GM18858 (cell line): ENCODE results near the gene DEGS2.

ENCODE experiments used
- ATAC-seq: cut with Tn5 transposase; IDR thresholded peaks from one replicate; pipeline ENCODE4 v1.9.1; 2021; ENCODE audit not compliant: unreplicated experiment

DEGS2 gene

DNA sequence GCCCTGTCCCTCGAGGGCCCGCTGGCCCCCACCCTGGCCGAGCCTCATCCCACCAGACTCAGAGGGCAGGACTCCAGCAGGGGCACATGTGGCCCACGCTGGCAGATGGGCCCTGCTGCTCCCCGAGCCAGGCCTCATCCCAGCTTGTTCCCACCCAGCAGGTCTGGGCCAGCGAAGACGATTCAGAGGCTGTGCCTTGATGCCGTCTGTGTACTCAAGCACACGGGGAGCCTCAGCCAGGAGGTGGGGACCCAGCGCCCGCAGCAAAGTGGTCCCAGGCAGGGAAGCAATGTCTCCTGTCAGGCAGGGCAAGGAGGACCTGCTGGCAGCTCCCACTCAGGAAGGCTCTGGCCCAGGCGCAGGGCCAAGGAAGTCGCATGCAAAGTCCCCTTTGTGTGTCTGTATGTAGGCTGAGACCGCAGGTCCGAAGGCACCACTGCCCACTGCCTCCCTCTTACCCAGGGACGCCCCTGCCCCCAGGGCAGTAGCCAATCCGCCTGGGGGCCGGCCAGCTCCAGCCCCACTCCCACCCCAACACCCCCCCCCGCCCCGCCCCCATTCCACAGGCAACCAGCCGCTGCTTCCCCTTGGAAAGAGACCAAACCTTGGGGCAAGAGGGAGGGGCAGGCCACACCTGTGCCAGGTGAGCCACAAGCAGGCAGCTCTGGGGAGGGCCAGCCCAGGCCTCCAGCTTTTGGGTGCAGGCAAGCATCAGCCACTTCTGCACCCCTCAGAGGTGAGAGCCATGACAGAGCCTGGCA lies 9.4 kb downstream of the DEGS2 start:
- no peak for ATAC-seq

DNA sequence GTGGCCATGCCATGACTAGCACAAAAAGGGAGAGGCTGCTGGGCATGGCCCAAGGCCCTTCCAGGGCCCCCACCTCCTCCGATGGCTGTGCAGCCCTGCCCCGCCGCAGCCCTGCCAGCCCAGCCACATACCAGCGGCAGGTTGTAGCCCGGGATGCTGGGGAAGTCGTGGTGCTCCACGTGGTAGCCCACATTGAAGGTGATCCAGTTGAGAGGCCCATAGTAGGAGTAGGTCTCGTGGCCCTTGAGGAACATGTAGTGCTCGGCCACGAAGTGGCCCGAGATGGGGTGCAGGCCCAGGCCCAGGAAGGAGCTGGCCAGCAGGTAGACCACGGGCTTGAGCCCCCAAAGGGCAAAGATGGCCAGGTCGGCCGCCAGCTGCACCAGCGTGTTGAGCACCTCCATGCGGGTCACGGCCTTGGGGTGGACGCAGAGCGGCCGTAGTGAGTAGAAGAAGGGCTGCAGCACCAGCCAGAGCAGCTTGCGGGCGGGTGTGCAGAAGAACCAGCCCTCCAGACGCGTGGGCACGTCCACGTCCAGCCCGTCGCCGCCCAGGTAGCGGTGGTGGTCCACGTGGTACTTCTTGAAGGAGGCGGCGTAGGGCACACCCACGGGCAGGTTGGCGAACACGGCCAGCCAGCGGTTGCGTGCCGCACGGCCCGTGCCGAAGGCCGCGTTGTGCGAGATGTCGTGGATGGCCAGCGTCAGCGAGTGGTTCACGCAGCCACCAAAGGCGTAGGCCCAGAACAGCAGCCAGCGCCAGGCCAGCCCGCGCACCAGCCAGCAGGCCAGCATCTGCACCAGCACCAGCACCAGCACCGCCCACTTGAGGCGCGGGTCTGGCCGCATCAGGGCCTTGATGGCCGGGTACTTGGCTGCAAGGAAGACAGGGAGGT lies 10.4 kb downstream of the DEGS2 start:
- ATAC-seq = no peak

DNA sequence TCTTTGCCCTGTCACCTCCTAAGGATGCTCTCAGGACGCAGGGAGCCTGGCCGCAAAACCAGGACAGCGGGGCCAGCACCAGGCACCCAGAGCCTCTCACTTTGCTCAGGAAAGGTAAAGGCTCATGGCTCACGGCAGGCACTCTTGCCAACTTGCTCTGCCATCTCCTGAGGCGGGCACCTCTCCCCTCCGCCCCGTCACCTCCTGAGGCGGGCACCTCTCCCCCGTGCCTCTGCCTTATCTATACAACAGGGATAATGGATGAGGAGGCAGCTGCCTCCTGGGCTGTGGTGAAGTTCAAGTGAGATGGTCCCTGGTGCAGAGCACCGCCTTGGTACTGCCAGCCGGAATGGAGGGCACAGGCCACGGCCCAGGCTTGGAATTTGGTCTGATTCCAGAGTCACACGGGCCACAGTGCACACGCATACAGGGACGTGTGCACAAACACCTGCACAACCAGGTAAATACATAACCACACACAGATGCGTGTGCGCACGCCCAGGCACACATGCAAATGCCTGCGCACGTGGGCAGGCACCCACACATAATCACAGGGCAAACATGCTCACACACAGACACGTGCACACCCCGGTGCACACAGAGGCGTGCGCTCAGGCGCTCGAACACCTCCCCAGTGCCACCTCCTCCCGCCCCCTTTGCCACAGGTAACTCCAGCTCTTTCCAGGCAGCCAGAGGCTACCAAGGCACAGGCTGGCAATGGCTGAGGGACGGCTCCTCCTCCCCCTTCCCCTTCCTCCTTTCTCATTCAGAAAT lies 11.6 kb downstream of the DEGS2 start:
- ATAC-seq = no peak

DNA sequence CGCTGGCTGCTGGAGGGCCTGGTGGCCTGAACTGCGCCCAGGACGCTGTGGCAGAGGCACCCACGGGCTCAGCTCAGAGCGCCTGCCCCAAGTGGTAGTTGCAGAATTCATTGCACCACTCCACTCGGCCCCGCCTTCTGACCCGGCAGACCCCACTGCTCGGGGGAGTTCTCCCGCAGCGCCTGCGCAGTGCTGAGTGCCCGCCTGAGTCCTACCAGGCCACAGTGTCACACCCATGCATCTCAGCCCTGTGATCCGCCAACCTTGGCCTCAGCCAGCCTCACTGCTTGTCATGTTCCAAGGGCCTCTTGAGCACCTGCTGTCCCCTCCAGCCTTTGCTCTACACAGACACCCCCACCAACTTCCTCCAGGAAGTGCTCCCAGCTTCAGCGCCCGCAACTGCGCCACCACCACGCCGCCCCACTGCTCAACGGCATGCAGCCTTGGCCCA lies 12.2 kb downstream of the DEGS2 start:
- no peak for ATAC-seq

DNA sequence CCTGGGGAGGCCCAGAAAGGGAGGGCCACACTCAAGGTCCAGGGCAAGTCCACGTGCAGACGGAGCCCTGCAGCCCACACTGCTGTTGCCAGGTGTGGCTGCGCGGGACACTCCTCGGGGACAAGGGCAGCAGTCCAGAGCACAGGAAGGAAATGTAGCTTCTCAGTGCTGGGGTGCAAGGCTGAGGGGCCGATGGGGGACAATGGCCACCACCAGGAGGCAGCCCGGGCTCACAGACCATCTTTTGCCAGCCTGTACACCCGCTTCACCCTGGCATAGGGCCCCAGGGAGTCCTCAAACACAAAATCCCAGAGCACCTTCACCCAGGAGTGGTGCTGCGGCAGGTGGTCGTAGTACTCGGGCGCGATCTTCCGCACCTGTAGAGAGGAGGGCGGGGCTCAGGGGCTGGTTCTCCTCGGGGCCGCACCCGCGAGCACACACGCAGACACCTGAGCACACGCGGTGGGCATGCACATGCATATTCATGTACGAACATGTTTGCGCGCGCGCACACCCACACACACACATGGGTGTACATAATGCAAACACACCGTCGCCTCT lies 12.8 kb downstream of the DEGS2 start:
- no peak for ATAC-seq

DNA sequence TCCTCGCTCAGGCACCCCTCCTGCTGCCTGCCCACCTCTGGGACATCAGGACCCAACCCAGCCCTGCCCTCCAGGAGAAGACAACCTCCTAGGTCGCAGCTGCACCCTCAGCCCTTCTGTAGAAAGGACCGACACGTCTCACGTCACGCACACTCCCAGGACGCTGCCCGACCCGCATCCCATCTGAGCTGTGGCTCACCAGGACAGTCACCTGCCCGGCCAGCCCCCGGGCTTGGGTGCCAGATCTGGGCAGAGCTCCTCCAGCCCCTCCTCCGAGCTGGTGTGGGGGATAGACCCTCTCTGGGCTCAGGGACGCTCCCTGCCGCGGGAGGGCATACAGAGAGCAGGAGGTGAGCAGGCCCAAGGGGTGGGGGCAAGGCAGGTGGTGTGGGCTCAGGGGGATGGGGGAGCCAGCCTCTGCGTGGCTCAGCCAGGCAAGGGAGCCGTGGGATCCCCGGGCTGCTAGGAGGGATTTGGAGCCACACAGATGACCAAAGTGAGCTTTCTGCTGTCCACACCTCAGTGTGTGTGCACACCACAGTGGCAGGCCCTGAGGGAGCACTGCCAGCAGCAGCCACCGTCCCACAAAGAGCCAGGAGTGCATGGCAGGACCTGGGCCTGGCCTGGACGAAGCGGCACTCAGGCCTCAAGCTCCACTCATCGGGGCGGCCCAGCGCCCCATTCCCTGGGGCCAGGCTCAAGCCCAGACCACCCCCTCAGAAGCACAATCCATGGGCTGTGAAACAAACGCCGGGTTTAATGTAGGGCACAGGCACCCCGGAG lies 13.6 kb downstream of the DEGS2 start:
- ATAC-seq = no peak

DNA sequence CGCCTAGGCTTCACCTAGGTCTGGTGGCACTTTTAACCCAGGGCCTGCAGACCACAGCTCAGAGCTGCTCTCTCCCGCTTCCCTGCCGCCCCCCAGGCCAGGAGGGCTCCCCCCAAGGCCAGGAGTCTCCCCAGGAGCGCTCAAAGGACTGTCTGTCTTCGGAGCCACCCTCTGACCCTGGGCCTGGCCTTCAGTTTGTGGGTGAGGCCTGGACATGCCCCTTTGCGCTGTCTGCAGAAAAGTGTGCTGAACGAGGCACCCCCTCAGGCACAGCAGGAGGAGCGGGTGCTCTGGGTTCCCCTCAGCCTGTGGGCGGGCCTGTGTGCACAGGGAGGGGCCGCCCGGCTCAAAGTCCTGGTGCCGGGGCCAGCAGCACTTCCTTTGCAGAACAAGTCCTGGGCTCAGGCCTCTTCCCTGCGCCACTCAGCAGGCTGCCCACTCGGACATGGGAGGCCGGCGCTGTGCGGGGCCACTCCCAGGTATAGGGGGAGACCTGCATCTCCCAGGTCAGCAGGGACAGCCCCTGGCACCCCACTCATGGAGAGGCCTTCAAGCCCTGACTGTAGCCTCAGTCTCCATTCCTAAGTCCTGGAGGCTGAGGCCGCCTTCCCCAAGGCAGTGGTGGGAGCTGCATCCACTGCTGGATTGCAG lies 14.3 kb downstream of the DEGS2 start:
- no peak for ATAC-seq

DNA sequence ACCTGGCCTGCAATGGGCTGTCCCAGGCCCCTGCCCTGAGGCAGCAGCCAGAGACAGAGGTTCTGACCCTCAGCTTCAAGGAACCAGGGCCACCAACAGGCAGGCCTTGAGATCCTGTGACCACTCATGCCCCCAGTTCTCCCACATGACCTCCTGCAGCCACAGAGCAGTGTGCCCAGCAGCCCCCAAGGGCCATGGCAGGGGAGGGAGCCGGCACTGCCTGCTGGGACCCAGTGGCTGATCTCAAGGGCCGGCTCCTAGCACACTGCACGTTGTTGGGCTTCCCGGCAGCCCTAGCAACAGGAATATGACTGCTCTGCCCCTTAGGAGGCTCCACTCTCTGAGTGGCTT lies 14.8 kb downstream of the DEGS2 start:
- ATAC-seq = no peak

DNA sequence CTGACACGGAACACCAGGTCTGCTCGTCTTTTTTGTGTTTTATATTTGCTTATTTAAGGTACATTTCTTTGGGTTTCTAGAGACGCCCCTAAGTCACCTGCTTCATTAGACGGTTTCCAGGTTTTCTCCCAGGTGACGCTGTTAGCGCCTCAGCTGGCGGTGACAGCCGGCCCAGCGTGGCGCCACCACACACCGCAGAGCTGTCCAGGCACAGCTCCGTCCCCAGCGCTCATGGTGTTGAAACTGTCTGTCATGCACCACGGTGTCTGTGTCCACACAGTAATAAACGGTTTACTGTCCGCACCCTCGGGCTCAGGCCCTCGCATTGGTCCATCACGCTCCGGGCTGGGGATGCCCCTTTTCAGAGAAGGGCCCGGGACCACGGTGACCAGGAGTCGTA lies 15.5 kb downstream of the DEGS2 start:
- no peak for ATAC-seq

DNA sequence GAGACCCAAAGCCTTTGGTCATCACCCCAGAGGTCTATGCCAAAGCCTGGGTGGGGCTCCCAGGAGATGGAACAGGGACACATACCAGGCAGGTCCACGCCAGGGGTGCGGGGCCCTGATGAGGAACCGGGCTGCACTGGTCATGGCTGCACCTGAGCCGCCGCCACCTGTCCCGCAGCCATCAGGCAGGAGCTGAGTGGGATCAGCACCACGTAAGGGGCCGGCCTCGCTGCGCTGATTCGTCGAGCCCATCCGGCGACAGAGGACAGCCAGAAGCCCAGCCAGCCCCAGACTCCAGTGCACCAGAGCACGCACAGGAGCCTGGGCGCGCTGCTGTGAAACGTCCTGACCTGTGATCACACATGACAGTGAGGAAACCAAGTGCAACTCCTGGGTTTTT lies 15.9 kb downstream of the DEGS2 start:
- ATAC-seq = no peak

DNA sequence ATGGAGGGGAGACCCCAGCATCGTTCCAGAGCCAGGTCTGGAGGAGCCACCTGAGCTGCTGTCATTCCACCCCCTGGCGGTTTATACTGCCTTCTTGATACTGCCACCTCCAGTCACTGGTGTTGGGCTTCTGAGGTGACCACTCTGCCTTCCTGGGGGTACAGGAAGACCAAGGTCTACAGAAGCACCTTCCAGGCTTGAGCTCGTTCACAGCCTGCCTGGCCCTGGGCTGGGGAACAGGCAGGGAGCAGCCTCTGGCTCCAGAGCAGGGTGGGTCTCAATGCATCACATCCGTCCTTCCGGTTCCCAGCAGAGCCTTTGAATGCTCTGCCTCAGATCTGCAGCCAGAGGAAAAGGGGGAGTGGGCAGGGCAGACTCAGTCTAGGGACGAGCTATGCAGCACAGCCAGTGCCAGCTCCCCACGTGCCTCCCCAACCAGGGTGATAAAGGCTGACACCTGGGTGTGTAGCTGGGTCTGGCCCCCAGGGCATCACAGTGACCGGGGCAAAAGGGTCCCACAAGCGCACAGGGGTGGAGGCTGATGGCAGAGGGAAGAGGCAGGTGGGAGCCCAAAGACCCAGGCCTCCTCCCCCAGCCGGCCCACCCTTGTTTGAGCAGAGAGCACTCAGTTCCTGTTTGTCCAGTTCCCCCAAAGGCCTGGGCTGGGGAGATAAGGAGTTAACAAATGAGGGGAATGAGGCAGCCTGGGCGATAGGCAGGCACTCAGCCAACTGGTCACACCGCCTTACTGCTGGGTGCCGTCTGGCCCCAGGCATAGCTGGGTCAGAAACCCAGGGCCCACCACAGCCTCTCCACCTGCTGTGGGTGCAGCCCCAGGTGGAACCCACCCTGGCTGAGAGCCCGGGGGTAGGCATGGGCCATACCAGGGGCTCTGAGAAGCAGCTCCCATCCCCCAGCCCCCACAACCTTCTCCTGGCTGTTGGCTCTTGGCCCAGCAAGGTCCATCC lies 17.1 kb downstream of the DEGS2 start:
- ATAC-seq = no peak

DNA sequence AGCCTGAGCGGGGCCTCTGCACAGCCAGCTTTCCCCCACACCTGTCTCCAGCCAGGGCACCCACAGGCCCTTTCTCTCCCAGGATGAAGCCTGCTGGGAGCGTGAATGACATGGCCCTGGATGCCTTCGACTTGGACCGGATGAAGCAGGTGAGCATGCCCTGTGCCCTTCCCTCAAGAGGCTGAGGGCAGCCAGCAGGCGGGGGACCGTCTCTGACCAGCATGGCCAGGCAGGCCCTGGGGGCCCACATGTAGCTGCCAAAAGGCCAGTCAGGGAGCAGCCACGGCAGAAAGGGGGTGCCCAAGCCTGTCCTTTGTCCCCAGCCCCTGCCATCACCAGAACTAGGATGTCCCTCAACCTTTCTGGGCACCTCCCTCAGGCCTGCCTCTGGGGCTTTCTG lies 18.3 kb downstream of the DEGS2 start:
- ATAC-seq = no peak

DNA sequence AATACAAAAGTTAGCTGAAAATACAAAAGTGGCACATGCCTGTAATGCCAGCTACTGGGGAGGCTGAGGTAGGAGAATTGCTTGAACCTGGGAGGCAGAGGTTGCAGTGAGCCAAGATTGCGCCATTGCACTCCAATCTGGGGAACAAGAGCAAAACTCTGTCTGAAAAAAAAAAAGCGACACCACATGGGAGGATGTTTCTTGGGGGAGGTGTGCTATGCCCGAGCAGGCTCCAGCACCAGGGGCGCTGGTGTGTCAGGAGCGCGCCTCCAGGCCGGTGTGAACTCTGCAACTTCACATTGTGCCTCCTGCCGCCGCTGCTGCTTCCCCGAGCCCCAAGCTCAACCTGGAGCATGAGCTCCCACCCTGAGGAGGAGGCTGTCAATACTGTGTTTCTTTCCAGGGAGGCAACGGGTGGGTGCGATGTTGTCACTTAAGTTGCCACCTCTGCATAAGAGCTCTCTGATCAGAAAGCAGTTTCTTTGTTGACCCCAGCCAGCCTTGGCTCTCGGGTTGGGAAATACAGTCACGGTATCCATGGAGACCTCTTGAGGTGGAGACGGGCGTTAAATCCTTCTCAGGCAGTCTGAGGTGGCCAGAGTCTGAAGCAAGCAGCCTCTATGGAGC lies 18.9 kb downstream of the DEGS2 start:
- ATAC-seq = no peak

DNA sequence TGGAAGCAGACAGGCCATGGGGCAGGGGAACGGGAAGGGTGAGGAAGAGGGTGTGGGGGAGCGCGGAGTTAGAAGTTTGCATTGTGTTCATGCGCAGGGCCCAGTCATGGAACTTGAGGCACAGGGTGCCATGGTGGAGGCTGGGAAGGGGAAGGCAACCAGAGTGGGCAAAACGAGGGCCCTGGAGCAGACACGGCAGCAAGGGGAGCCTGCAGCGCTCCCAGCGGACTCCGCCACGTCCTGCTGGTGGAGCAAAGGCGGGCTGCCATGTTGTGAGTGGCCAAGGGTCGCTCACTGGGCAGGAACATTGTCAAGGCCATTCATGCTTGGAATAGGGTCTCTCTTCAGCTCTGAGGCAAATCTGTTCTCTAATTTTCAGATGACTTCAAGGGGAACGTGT lies 20.5 kb downstream of the DEGS2 start:
- no peak for ATAC-seq

DNA sequence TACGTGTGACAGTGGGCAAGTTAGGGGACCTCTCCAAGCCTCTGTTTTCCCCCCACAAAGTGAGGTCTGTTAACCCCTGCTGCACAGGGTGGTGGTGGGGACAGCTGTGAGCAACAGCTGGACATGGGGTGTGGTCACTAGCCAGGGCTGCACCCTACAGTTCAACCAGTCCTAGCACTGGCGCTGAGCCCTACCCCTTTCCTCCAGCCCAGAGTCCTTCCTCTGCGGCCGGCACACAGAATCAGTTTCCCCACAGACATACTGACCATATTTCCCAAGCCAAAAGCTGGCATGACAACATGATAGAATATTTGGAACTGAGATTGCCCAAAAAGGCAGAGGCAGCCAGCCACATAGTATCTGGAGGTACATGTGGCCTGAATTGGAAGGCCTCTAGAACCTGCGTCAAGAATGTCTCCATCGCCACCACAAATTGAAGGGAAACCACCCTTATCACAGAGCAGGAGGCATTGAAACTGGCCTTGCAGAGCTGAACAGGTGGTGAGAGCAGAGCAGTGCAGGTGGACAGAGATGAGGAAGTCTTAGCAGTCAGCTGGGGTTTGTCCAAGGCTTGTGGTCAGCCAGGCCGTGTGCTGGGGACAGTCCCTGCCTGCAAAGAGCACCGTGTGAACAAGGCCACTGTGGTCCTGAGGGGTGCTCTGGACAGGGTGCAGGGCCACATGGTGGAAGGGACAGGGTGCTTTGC lies 21.2 kb downstream of the DEGS2 start:
- ATAC-seq = peak; percentile 54

DNA sequence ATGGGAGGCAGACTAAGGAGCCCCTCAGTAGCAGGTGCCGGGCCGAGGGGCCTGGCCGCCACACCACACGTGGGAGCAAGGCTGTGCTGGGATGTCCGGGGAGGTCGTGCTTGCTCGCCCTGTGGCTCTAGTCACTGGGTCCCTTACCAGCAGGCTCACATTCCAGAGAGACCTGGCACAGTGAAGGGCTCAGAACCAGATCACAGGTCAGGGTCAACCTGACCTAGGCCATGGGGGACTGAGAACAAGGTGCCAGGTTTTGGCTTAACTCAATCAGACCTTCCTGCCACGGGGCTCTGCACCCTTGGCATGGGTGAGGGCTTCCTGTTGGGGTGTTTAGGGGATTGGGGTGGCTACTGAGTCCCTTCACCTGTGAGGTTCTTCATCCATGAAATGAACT lies 22.3 kb downstream of the DEGS2 start:
- ATAC-seq = no peak

DNA sequence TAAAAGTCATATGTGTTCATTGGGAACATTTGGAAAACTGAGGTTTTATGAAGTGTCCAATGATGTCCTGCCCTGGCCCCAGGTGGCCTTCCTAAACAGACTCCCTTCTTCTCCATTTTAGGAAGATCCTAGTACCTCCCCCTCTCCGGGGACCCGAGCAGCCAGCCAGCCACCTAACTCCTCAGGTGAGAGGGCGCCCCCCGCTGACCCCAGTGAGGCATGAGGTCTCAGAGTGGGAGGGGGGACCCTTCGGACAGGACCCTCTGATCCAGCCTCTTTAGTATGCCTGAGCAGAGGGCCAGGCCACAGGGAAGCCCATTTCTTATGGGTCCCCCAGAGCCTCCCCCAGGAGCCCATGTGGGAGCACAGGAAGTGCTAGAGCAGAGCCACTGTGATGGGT lies 23.7 kb downstream of the DEGS2 start:
- ATAC-seq = no peak

DNA sequence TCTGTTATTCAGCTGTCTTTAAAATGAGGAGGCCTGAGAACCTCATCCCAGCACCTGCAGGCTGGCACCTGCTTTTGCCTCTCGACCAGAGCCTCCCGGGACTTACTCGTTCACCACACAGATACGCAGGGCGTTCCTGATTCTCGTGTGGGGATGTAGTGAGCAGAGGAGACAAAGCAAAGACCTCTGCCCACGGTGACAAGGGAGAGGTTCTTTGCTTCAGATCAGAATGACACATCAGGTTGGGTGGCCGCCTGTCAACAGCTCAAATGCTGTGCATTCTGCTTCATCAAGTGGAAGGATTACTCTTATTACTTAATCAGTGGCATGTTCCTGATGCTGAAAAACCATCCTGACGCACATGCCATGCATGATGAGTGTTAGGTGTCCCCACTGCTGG lies 24.4 kb downstream of the DEGS2 start:
- no peak for ATAC-seq
